A673 (cell line): ENCODE results near the gene VTA1. TPM values are rescaled to one million over a fixed set of nuclear protein-coding genes. Genes with fewer than 3 reads are reported as not detected.

ENCODE experiments used
- BruUV-seq: library from RNA; stranded (reverse); fragments of 400-500 nt; replicated peaks from 2 replicates; lab custom pipeline; 2021; lab: Mats Ljungman, UMichigan
- CTCF ChIA-PET: fragments of 300-600 bp; sonication (Branson Sonifier 250); formaldehyde crosslinking; loops from one replicate; lab custom pipeline; 2022; ENCODE audit warnings: antibody characterized with exemption; lab: Charles Lee
- POLR2A ChIA-PET: fragments of 300-600 bp; sonication (Branson Sonifier 250); formaldehyde crosslinking; loops from one replicate; lab custom pipeline; 2022; ENCODE audit warnings: antibody characterized with exemption; ENCODE audit not compliant: low non-redundant PET; lab: Charles Lee
- DNase-seq: peaks from one replicate; pipeline ENCODE4 v3.0.0-alpha.2; 2015; ENCODE audit warnings: low spot score
- H3K27ac ChIP-seq: fragments of 200-600 bp; sonication (generic); 2 replicates; pipeline ENCODE4 v1.5.1; 2016; ENCODE audit warnings: mixed run types, low read depth, mild to moderate bottlenecking, mixed read lengths, antibody characterized with exemption, low read length; ENCODE audit not compliant: poor library complexity, severe bottlenecking
- H3K27me3 ChIP-seq: fragments of 200-600 bp; sonication (generic); replicated peaks from 2 replicates; pipeline ENCODE4 v1.6.1; 2017; ENCODE audit warnings: mixed run types, low read depth, mild to moderate bottlenecking, mixed read lengths, antibody characterized with exemption, low read length; ENCODE audit not compliant: insufficient read depth, poor library complexity
- H3K36me3 ChIP-seq: fragments of 200-600 bp; sonication (generic); 2 replicates; pipeline ENCODE4 v1.6.1; 2016; ENCODE audit warnings: mixed run types, mild to moderate bottlenecking, mixed read lengths, antibody characterized with exemption, low read length; ENCODE audit not compliant: insufficient read depth, poor library complexity, severe bottlenecking
- H3K4me1 ChIP-seq: fragments of 200-600 bp; sonication (generic); 2 replicates; pipeline ENCODE4 v1.6.1; 2017; ENCODE audit warnings: mixed run types, mild to moderate bottlenecking, mixed read lengths, antibody characterized with exemption, low read length; ENCODE audit not compliant: insufficient read depth, poor library complexity, severe bottlenecking
- H3K4me3 ChIP-seq: fragments of 200-600 bp; sonication (generic); 2 replicates; pipeline ENCODE4 v1.5.1; 2016; ENCODE audit warnings: low read depth, mixed run types, mild to moderate bottlenecking, mixed read lengths, low read length; ENCODE audit not compliant: poor library complexity, severe bottlenecking
- H3K9me3 ChIP-seq: fragments of 200-600 bp; sonication (generic); 2 replicates; pipeline ENCODE4 v1.6.1; 2016; ENCODE audit warnings: mixed run types, low read depth, mild to moderate bottlenecking, mixed read lengths, antibody characterized with exemption, low read length; ENCODE audit not compliant: poor library complexity, severe bottlenecking
- CTCF ChIP-seq: fragments of 300-800, 200-600 bp; sonication (generic); conservative IDR thresholded peaks from 2 replicates; pipeline ENCODE4 v1.5.1; 2017; ENCODE audit warnings: low read depth, mild to moderate bottlenecking, antibody characterized with exemption, low read length, moderate library complexity, mixed read lengths
- EZH2 ChIP-seq: fragments of 200-600 bp; sonication (generic); IDR thresholded peaks from 2 replicates; pipeline ENCODE4 v1.6.1; 2017; ENCODE audit warnings: borderline replicate concordance, low read depth, mild to moderate bottlenecking, mixed read lengths, antibody characterized with exemption, low read length; ENCODE audit not compliant: poor library complexity, severe bottlenecking
- intact Hi-C: fragments of 100-400 bp; cut with micrococcal nuclease; formaldehyde crosslinking; loops from one replicate; pipeline ENCODE4 v1.10.0; 2022; ENCODE audit not compliant: unreplicated experiment
- total RNA-seq: library from RNA; stranded (reverse); gene quantifications from 2 replicates; pipeline ENCODE4 v1.2.3, GENCODE V29; 2021

Gene VTA1
- total RNA-seq, 1 experiment from 2014 or later: 75.4 TPM

- no TSS peak for BruUV-seq
- Histone ChIP-seq H3K9me3 (no peaks in the 10 kb centered on the region), H3K4me3 (no peak overlapping the region), H3K36me3 (peaks cover 28% of the 10 kb centered on the region), H3K27me3 (no peaks in the 10 kb centered on the region), H3K4me1 (no peaks in the 10 kb centered on the region), H3K27ac (no peak overlapping the region)
- DNase-seq: no peak
- ChIA-PET CTCF (no interaction called here), POLR2A (no interaction called here)
- no peak for TF ChIP-seq CTCF
- no peak for TF ChIP-seq EZH2
- intact Hi-C loops: loop anchor here (10.0 kb wide), 1 partner anchor 556 kb away; no protein-coding TSS in a partner anchor
Observed at GRCh38 chr6:142200846-142201628, 54.0 kb downstream of the VTA1 start.

- ChIA-PET CTCF (interaction anchor here (0.7 to 1.0 kb wide), 3 partner anchors 51 to 227 kb away, joined by 3 to 12 read pairs (median 3); no protein-coding TSS in a partner anchor), POLR2A (no interaction called here)
- H3K27me3 ChIP-seq: no peaks in the 10 kb centered on the region
- no peaks in the 10 kb centered on the region for H3K9me3 ChIP-seq
- no peak for TF ChIP-seq EZH2
- peak; percentile 89 for TF ChIP-seq CTCF
- H3K4me1 ChIP-seq: no peaks in the 10 kb centered on the region
- no peak overlapping the region for H3K27ac ChIP-seq
- peaks cover 14% of the 10 kb centered on the region for H3K36me3 ChIP-seq
- H3K4me3 ChIP-seq: no peak overlapping the region
- intact Hi-C loops: loop anchor here (1.0 to 10.0 kb wide), 3 partner anchors 60 to 563 kb away; partner anchors contain the start of genes NMBR and VTA1
- no TSS peak for BruUV-seq
- DNase-seq: peak; percentile 79
Observed at GRCh38 chr6:142207265-142207877, 60.3 kb downstream of the VTA1 start.

- TF ChIP-seq EZH2 (no peak), CTCF (no peak)
- no peak overlapping the region for H3K4me3 ChIP-seq
- H3K4me1 ChIP-seq: no peaks in the 10 kb centered on the region
- no TSS peak for BruUV-seq
- ChIA-PET CTCF (no interaction called here), POLR2A (no interaction called here)
- no peaks in the 10 kb centered on the region for H3K9me3 ChIP-seq
- peaks cover 24% of the 10 kb centered on the region for H3K36me3 ChIP-seq
- intact Hi-C loops: no loop called here
- no peak for DNase-seq
- no peak overlapping the region for H3K27ac ChIP-seq
- H3K27me3 ChIP-seq: no peaks in the 10 kb centered on the region
Observed at GRCh38 chr6:142210606-142211005, 63.5 kb downstream of the VTA1 start.
